PC-3 (cell line): ENCODE results near the gene HIVEP3. TPM values are rescaled to one million over a fixed set of nuclear protein-coding genes. Genes with fewer than 3 reads are reported as not detected.
A peak's percentile ranks its signal among the peaks of the same experiment; 100 is the strongest.

Experiments used
- ATAC-seq: fragments of 200-7000 bp; cut with Tn5 transposase; 2 replicates; pipeline ENCODE4 v1.9.1; 2020; ENCODE audit warnings: mild to moderate bottlenecking, moderate library complexity
- BruUV-seq: library from RNA; stranded (reverse); fragments of 400-500 nt; replicated peaks from 2 replicates; lab custom pipeline; 2021; lab: Mats Ljungman, UMichigan
- CTCF ChIA-PET: fragments of 300-600 bp; sonication (Branson Sonifier 250); formaldehyde crosslinking; loops from one replicate; lab custom pipeline; 2022; ENCODE audit warnings: antibody characterized with exemption; lab: Charles Lee
- POLR2A ChIA-PET: fragments of 300-600 bp; sonication (Branson Sonifier 250); formaldehyde crosslinking; loops from one replicate; lab custom pipeline; 2022; ENCODE audit warnings: antibody characterized with exemption; ENCODE audit not compliant: unreplicated experiment; lab: Charles Lee
- DNase-seq: peaks from one replicate; pipeline ENCODE4 v3.0.0-alpha.2; 2015
- H2AFZ ChIP-seq: fragments of 300-600 bp; sonication (generic); 2 replicates; pipeline ENCODE4 v1.6.0; 2016; ENCODE audit warnings: antibody characterized with exemption, low read length
- H3F3A ChIP-seq: fragments of 300-600 bp; sonication (generic); one replicate; pipeline ENCODE4 v1.6.0; 2017; ENCODE audit warnings: antibody characterized with exemption, low read length, control low read depth, mild to moderate bottlenecking; ENCODE audit not compliant: unreplicated experiment
- H3K27ac ChIP-seq: fragments of 300-600 bp; sonication (generic); 2 replicates; pipeline ENCODE4 v1.5.1; 2016; ENCODE audit warnings: mild to moderate bottlenecking, low read length
- H3K27me3 ChIP-seq: fragments of 300-600 bp; sonication (generic); 2 replicates; pipeline ENCODE4 v1.6.1; 2016; ENCODE audit warnings: low read length, mixed read lengths
- H3K36me3 ChIP-seq: fragments of 300-600 bp; sonication (generic); 2 replicates; pipeline ENCODE4 v1.6.1; 2016; ENCODE audit warnings: low read depth, mixed run types, low read length, mixed read lengths
- H3K4me1 ChIP-seq: fragments of 300-600 bp; sonication (generic); 2 replicates; pipeline ENCODE4 v1.5.1; 2016; ENCODE audit warnings: low read length; ENCODE audit not compliant: insufficient read depth
- H3K4me2 ChIP-seq: fragments of 300-600 bp; sonication (generic); 2 replicates; pipeline ENCODE4 v1.6.0; 2016; ENCODE audit warnings: low read length
- H3K4me3 ChIP-seq: fragments of 300-600 bp; sonication (generic); 2 replicates; pipeline ENCODE4 v1.5.1; 2016; ENCODE audit warnings: mild to moderate bottlenecking, low read length, mixed read lengths
- H3K79me2 ChIP-seq: fragments of 300-600 bp; sonication (generic); 2 replicates; pipeline ENCODE4 v1.6.1; 2017; ENCODE audit warnings: low read length, mixed read lengths
- H3K9ac ChIP-seq: fragments of 300-600 bp; sonication (generic); 2 replicates; pipeline ENCODE4 v1.6.0; 2016; ENCODE audit warnings: mild to moderate bottlenecking, low read length
- H3K9me2 ChIP-seq: fragments of 300-600 bp; sonication (generic); replicated peaks from 2 replicates; pipeline ENCODE4 v1.6.1; 2016; ENCODE audit warnings: mixed run types, low read length, mixed read lengths
- H3K9me3 ChIP-seq: fragments of 300-600 bp; sonication (generic); 2 replicates; pipeline ENCODE4 v1.6.1; 2016; ENCODE audit warnings: low read length, mixed read lengths
- H4K20me1 ChIP-seq: fragments of 300-600 bp; sonication (generic); 2 replicates; pipeline ENCODE4 v1.6.1; 2016; ENCODE audit warnings: low read length, mixed read lengths
- CTCF ChIP-seq: fragments of 300-600 bp; sonication (generic); conservative IDR thresholded peaks from 2 replicates; pipeline ENCODE4 v1.5.1; 2017; ENCODE audit warnings: antibody characterized with exemption, low read depth, mild to moderate bottlenecking, low read length
- EZH2 ChIP-seq: fragments of 300-600 bp; sonication (generic); IDR thresholded peaks from one replicate; pipeline ENCODE4 v1.6.1; 2017; ENCODE audit warnings: antibody characterized with exemption, mild to moderate bottlenecking, low read length; ENCODE audit not compliant: unreplicated experiment
- EZH2phosphoT487 ChIP-seq: fragments of 300-600 bp; sonication (generic); IDR thresholded peaks from 2 replicates; pipeline ENCODE4 v1.6.1; 2018; ENCODE audit warnings: mild to moderate bottlenecking, antibody characterized with exemption, low read length, borderline replicate concordance
- intact Hi-C: fragments of 100-400 bp; cut with micrococcal nuclease; formaldehyde crosslinking; loops from 2 replicates; pipeline ENCODE4 v1.9.0; 2023
- total RNA-seq: library from RNA; depleted of rRNA; stranded (reverse); fragments of >200 nt; gene quantifications from 2 replicates; pipeline ENCODE4 v1.2.3, GENCODE V29; 2014

HIVEP3 gene
- total RNA-seq, 1 experiment from 2014 or later, result 9.8 TPM

- Histone ChIP-seq H4K20me1 (no peaks in the 10 kb centered on the region), H3K9me3 (no peaks in the 10 kb centered on the region), H3K36me3 (no peaks in the 10 kb centered on the region), H3K27me3 (no peaks in the 10 kb centered on the region), H3K4me3 (no peak overlapping the region), H3K79me2 (no peaks in the 10 kb centered on the region), H3K9me2 (no peaks in the 10 kb centered on the region), H2AFZ (no peak overlapping the region), H3K27ac (peak overlapping the region; percentile 17), H3K4me2 (peak overlapping the region; percentile 34), H3K9ac (no peak overlapping the region), H3K4me1 (peaks cover 55% of the 10 kb centered on the region), H3F3A (no peaks in the 10 kb centered on the region)
- ChIA-PET POLR2A (no interaction called here), CTCF (no interaction called here)
- TF ChIP-seq EZH2, result no peak
- no peak for TF ChIP-seq EZH2phosphoT487
- no peak for TF ChIP-seq CTCF
- no TSS peak for BruUV-seq
- intact Hi-C loops, result no loop called here
- DNase-seq (peak; percentile 94), ATAC-seq (peak; percentile 68)
Measured at GRCh38 chr1:41672173-41672572, 246.5 kb downstream of the HIVEP3 start.

- no peaks in the 10 kb centered on the region for H3K9me3 ChIP-seq
- no peak overlapping the region for H2AFZ ChIP-seq
- no TSS peak for BruUV-seq
- CTCF ChIA-PET, result no interaction called here
- no peaks in the 10 kb centered on the region for H3F3A ChIP-seq
- H3K79me2 ChIP-seq, result no peaks in the 10 kb centered on the region
- peak overlapping the region; percentile 32 for H3K4me2 ChIP-seq
- H3K4me1 ChIP-seq, result peaks cover 62% of the 10 kb centered on the region
- DNase-seq, result no peak
- peak overlapping the region; percentile 66 for H3K27ac ChIP-seq
- intact Hi-C loops, result loop anchor here (2.0 kb wide), 1 partner anchor 112 kb away; no protein-coding TSS in a partner anchor
- no peaks in the 10 kb centered on the region for H3K27me3 ChIP-seq
- no peak overlapping the region for H3K4me3 ChIP-seq
- no peaks in the 10 kb centered on the region for H3K36me3 ChIP-seq
- H3K9me2 ChIP-seq, result no peaks in the 10 kb centered on the region
- POLR2A ChIA-PET, result interaction anchor here (0.5 kb wide), 1 partner anchor 29 kb away, joined by 11 read pairs; no protein-coding TSS in a partner anchor
- no peak overlapping the region for H3K9ac ChIP-seq
- TF ChIP-seq EZH2phosphoT487, result no peak
- no peak for TF ChIP-seq EZH2
- TF ChIP-seq CTCF, result no peak
- H4K20me1 ChIP-seq, result no peaks in the 10 kb centered on the region
- ATAC-seq, result no peak
Measured at GRCh38 chr1:41671116-41671755, 247.5 kb downstream of the HIVEP3 start.
